Iris pigment epithelial cell (primary cell): ENCODE results near the gene PPFIBP2.

Experiments
- DNase-seq: peaks from one replicate; pipeline ENCODE4 v3.0.0-alpha.2; 2011; ENCODE audit warnings: low read depth

The PPFIBP2 gene

DNA sequence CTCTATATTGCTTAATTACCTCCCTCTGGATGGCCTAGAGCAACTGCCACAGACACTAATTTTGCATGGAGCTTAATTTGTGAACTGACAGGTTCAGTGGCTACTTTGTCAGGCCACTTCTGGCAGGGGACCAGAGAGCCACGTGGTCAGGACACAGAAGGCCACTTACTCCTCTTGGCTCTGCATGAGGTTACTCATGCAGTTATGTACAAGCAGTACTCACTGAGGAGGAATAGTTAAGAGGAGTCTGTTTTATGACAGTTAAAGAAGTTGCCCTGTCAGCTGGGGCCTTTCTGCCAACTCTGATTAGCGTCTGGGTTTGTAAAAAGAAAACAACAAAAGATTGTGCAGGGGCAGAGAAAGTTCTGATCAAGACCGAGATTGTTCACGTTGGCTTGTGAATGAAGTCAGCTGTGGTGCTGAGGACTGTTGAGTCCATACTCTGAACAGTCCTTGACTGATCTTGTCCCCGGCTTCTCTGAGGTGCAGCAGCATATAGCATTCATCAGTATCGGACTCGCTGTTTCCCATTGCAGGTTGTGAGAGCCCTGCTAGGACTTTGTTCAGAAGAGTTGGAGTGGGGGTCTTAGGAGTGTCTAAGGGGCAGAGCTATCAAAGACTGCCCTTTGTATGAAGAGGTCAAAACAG, 41.4 kb downstream of the PPFIBP2 start:
- peak; percentile 6 for DNase-seq

DNA sequence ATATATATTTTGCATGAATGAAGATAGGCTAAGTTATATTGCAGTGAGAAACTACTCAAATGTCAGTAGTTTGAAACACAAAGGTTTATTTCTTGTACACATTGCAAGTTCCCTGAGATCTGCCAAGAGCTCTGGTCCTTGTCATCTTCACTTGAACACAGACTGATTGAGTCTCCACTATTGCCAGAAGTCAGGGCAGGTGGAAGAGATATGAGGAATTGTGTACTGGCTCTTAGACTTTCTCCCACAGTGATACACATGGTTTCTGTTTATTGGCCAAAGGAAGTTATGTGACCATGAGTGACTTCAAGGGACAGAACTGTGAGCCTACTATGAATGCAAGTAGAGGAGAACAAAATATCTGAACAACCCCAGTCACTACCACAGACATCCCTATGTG, 44.2 kb downstream of the PPFIBP2 start:
- DNase-seq: no peak

DNA sequence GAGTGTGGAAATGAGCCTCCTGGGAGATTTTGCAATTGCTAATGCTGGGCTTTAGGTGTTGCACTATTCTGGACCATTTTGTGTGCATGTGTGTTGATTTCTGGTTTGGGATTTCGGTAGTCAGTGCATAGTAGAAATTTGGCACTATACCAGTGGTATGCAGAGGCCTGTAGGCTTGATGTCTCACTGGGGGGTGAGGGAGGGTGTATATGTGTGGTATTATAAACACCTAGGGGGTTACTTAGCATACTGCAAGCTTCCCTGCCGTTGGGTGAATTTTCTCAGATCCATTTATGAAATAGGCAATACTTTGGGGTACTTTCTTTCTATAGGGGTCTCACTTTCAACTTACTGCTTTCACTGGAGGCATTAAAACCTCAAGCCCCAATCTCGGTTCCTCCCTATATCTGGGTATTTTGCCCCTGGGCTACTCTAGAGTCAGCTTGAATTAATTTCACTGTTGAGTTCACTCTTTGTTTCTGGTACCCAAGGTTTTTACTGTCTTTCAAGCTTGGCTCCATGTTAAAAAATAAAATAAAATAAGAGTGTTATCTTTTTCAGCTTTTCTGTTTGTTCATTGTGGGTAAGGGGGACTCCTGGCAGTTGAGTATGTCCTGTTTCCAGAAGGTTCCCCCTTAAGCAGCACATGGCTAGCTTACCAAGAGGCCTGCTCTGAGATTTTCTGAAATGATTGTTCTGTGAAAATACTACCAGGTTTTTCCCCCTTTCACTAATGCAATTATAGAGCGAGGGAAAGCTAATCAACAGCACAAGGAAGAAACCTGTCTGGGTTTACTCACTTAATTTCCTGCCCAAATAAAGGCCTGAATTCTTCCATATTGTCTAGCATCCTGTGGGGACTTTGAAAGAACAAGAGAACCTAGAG, 45.8 kb downstream of the PPFIBP2 start:
- DNase-seq: no peak

DNA sequence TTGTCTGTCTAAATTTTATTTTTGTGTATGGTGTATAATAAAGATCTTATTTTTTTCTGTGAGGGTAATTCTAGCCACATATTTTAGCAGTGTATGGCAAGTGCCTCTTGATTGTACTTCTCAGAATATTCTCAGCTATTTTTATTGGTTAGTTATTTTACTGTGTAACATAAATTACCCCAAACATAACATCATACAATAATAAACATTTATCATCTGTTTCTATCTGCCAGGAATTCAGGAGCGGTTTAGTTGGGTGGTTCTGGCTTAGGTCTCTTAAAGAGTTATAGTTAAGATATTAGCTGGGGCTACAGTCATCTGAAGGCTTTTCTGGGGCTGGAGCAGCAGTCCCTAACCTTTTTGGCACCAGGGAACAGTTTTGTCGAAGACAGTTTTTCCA, 47.8 kb downstream of the PPFIBP2 start:
- DNase-seq: no peak

DNA sequence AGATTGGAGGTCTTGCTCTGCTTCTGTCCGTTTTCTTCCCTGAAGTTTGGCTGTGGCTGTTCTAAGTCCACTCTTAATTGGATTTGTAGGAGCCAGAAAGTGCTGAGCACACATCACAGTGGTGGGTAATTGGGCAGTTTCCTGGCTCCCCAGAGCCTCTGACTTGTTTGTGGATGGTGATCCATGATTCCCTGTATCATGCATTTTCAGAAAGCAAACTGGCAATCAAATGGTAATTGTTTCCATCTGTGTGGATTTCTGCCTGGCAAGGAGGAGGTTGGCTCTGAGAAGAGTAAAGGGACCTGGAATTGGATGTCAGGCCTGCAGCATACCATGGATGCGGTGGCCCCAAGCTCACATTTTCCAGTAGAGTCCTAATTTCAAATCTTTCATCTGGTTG, 49.5 kb downstream of the PPFIBP2 start:
- no peak for DNase-seq

DNA sequence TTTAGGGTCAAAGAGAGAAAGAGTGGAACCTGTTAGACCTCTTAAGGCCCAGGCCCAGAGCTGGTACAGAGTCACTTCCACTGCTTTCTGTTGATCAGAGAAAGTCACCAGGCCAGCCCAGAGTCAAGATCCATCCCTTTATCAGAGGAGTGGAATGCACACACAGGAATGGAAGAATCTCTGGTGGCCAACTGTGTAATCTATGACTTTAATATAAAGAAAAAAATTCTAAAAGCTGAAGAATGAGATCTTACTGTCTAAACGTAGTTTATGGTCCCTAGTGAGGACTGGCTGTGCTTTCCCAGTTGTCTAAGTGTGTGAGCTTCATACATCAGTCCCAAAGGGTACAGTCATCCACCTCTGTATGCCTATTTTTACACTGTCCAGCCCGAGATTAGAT, 51.0 kb downstream of the PPFIBP2 start:
- no peak for DNase-seq

DNA sequence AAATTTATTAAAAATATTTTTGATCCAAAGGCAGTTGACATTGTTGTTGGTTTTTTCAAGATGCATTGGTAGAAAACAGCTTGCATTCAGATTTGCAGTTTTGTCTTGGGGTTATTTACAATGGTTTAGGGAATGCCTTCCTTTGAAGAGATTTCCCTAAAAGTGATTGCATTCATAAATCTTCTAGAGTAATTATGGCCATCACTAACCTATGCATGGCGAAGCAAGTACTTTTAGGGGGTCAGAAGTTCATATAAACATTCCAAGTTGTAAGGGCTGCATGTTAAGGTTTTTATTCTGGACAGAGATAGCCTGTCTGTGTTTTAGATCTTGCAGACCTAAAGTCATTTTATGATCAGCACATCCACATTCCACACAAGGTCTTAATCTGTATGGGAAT, 53.5 kb downstream of the PPFIBP2 start:
- no peak for DNase-seq

DNA sequence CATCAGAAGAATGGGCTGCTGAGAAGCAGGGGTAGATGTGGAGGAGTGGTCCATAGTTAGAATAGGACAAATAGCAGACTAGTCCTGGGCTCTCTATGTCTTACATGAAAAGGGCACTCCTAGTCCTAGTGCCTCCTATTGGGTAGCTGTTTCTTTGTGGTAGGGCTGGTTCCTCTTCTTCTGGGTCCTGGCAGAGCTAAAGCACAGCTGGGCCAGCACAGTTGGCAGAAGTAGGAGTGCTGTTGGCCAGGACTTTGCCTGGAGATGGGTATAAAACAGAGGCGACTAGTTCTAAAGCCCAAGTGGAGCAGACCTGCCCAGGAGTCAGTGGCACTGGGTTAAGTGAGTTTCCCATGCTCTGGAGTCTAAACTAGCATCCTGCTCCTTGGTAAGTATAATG, 55.2 kb downstream of the PPFIBP2 start:
- no peak for DNase-seq

DNA sequence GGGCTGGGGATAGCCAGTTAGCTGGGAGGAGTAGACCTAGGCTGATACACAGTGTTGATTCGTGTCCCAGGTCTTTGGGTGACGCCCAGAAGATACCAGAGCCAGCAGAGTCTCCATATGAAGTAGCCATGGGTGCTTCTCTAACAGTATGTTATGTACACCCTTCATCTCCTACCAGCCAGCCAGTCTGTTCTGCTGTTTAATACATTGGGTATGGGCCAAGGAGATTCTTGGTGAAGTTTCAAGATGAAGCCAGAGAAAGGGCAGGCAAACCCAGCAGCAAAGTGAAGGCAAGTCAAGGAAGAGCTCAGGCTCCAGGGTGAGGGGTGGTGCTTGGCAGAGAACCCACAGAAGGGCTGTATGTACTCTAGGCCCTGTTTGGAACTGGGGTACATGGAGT, 56.4 kb downstream of the PPFIBP2 start:
- DNase-seq: no peak

DNA sequence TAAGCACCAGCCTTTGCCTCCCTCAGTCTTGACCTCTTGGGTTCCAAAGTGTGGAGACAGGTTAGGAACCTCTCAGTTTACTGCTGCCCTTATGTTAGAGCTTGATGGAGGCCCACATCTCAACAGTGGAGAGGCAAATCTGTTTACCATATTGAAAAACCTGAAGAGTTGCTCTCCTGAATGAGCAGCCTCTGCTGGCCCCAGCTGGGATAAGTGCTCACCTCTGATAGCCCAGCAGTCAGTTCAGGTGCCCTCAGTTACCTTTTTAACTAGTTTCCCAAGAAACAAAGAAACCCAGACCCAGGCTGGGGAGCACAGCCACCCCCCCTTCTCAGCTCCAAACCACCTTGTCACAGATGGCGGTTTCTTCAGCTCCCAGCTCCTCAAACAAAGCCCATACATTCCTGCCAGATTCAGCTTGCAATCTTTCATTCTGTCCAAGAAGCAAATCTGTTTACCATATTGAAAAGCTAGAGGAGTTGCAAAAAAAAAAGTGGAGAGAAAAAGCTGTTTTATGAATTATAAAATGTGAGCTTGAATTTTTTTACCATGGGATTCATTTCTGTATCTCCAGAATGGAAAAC, 57.2 kb downstream of the PPFIBP2 start:
- no peak for DNase-seq

DNA sequence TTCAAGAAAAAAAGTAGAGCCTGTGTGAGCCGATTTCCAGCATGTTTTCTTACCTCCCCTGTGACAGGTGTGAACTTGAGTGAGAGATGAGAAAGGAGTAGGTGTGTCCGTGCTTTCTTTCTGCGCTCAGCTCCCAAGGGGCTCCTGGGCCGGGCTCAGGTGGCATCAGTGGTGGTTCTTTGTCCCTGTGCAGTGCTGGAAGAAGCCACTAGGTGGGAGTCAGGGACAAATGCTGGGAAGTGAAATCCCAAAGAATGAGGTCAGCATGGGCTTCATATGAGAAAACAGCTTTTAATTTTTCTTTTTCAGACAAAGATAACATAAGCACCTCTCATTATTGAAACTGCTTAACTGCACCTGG, 57.8 kb downstream of the PPFIBP2 start:
- DNase-seq: peak; percentile 72

DNA sequence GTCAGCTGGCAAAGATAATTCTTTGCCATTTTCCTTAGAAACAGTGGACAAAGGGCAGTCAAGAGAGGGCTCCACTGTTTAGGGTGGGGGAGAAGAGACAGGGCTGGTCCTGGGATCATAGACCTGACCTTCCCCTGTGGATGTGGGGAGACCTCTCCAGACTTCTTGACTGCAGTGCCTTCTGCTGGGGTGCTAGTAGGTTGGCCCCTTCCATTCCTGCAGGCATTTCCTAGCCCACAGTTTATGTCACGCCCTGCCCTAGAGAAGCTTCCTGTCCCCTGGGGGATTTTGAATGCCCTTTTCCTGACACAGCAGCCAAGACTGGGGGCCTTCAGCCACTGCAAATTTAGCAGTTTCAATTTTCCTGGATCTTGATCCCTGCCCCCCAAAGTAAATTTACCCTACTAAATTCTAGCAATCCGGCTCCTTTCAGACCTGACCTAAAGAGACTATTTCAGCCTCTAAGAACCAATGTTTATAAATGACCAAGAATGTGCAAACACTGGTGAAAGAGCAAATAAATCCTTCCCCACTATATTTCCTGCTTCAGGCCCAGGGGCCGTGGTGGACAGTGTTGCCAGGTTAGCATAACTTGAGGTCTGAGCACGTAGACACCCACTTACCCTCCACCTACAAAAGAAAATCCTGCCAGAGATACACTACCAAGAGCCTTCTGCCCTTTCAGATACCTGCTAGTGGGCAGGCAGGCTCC, 58.4 kb downstream of the PPFIBP2 start:
- DNase-seq: peak; percentile 31

DNA sequence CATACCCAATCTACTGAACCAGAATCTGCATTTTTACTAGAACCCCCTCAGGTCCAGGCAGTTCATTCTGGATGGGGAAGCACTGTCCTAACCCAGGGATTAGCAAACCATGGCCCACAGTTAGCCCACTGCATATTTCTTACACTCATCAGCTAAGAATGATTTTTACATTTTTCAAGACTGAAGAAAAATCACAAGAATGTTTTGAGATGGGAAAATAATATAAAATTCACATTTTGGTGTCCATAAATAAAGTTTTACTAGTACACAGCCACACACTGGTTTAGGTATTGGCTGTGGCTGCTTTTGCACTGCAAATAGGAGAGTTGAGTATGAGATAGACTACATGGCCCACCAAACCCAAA, 59.4 kb downstream of the PPFIBP2 start:
- peak; percentile 64 for DNase-seq

DNA sequence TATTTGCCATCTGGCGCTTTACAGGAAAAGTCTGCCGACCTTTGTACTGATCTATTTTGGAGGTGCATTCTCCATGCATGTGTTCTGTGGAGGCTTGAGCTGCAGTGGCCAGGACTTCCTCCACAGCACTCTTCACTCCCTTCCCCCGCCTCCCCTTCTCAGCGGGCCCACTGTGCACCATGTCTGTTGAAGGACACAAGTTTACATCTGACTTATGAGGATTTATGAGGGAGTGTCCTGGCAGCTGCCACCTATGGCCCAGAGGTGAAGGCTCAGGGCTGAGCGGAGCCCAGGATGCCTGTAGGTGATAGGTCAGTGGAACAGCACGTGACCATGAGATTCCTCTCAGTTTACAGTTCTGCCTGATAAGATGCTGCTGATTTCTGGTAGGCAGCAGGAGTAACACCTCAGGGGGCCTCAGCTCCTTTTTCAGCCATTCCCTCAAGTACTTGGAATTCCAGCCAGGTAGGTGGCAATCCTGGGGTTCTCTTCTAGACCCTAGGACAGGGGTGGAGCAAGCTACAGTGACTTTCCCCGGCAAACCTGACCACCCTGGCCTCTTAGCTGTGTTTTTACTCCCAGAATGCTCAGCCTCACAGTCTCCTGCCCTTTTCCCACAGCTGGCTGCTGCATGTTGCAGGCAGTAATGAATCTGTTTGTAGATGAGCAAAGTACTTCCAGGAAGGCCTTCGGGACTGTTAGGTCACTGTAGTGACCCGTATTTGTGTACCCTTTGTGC, 59.9 kb downstream of the PPFIBP2 start:
- DNase-seq: peak; percentile 23

DNA sequence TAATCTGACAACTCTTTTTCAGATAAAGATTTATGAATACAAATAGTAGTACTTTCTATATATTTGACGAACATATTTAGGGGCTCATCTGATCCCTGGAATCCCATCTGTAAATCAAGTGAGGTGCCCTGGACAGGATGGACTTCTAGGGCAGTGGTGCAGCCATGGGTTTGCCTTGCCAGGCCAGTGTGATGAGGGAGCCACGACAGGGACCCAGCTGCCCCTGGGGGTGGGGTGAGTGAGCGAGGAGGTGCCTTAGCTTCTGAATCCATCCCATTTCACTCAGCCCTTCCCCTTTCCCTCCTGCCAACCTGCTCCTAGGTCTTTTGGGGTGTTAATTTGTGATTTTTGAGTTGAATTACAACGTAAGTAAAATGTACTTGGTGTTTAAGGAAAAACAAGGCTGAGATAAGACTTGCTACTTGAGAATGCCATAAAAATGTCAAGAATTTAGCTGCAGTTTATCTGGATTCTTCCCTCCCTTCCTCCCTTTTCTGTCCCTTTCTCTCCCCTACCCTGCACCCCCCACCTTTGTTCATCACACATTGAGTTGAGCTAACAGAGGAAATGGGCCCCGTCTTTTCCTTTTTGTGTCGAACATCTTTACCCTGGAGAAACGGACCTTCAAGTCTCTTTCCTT, 60.8 kb downstream of the PPFIBP2 start:
- DNase-seq: peak; percentile 17

DNA sequence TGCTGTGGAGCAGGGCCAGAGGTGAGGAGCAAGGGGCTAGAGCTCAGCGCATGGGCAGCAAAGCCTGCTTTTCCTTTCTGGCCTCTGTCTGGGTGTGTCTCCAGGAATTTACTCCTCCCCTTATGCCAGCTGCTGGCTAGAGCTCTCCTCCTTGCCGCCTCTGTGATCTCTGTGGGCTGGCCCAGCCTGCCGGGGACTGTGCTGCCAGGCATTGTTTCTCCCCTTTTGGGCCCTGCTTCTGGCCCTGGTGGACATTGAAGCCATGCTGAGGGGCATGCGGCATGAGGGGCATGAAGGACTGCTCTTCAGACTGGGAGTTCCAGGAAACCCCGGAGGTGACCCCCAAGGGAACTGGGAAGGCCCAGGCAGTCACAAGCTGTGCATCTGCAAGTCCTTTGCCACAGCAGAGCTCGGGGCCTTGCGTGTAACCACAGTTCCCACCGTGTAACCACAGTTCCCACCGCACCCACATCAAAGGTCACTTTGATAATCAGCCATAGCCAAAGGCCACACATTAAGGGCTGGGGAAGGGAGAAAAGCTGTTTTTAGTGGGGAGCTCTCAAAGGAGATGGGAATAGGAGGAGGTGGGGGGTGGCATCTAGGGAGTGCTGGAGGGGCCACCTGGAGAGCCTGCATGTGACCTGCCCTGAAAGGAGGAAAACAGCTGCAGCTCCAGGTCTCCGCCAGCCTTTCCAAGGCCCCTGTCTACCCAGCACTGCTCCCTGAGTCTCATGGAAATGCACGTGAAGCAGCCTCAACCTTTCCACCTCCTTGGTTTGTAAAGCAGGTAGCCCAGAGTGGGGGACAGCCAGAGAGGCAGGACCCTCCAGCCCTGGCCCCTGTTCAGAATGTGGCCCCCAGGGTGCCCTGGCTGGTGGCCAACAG, 62.3 kb downstream of the PPFIBP2 start:
- DNase-seq: peak; percentile 12

DNA sequence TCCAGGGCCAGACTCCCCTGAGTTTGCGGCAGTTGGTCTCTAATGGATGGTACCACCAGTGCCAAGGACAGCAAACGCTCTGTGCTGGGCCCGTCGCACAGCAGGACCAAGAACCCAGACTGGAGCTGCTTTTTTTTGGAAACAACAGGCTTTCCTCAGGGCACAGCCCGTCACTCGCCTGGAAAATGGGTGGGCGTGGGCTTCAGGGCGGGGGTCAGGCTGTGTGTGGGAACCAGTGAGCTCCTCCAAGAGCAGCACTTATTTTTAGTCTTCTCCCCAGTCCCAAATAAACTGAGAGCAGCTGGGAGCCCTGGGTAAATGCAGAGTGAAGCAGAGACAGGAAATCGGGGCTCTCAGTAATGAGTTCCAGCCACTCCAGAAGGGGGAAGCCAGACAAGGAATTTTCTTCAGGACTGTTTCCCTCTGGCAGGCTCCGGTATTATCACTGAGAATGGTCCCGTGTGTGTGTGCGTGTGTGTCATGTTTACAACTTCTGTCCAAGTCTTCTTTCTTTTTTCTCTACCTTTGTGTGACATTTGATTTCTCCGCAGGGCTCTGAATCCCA, 63.0 kb downstream of the PPFIBP2 start:
- DNase-seq: no peak

DNA sequence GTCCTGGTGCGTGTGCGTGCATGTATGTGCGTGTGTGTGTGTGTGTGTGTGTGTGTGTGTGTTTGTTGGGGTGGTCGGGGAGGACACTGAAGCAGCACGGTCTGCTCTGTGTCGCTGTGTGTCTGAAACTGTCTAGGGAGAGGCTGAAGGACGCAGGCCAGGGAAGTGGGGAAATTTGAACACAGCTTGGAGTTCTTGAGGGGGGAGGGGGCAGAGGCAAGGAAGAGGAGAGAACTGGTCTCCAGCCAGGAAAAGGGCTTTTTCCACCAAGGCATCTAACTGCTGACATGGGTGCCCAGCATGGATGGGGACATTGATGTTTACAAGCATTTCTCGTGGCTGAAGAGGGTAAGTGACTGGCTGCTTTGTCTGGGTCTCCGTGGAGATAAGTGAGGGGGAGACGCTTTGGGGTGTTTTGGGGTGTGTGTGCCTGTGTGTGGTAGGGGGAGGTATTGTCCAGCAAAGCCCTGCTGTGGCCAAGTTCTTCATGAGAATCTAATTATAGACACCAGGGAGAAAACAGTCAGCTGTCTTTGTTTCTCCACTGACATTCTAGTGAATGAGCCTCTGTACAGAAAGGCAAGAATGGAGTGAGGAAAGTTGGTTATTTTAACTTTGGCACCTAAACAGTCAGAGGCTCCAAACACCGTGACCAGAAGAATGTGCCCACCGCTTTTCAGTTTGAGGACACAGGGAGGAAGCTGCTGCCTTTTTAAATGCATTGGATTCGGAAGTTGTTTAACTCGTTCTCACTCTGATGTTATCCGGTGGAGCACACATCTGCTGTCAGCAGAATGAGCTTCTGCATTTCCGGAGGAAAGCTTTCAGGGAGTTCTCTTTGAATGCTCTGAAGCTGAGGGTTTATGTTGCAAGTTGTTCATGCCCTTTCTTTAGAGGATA, 63.7 kb downstream of the PPFIBP2 start:
- peak; percentile 75 for DNase-seq
